ENCODE results near the gene SPTBN1.

The SPTBN1 gene

DNA sequence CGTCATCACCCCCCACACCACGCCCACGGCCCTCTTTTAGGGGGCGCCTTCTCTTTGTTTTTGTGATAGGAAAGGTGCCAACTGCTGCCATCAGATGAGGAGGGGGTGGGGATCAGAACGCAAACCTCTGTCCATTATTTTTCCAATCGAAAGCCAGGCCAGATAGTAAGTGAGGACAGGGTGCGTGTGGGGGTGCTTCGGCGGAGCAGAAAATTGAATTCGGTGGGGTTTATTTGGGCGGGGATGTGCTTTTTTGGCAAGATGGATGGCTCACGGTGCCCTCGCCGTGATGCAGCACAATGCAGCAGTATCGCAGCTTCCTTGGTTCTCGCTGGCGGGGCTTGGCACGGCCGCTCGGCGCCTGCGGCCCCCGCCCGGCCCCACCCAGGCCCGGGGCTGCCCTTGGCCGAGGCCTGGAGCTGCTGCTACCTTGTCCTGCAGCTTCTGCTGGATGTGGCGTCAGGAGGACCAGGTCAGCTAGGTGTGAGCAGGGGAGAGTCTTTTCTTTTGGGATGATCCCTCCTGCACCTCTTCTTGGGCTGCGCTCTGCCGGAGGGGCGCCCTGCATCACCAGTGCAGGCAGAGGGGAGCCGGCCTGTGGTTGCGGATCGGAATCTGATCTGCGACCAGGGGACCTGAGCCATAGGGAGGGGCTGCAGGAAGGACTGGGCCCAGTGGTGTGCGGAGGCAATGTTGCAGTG, 1.3 kb downstream of the SPTBN1 start:
- TF ChIP-seq, protein P1, sequence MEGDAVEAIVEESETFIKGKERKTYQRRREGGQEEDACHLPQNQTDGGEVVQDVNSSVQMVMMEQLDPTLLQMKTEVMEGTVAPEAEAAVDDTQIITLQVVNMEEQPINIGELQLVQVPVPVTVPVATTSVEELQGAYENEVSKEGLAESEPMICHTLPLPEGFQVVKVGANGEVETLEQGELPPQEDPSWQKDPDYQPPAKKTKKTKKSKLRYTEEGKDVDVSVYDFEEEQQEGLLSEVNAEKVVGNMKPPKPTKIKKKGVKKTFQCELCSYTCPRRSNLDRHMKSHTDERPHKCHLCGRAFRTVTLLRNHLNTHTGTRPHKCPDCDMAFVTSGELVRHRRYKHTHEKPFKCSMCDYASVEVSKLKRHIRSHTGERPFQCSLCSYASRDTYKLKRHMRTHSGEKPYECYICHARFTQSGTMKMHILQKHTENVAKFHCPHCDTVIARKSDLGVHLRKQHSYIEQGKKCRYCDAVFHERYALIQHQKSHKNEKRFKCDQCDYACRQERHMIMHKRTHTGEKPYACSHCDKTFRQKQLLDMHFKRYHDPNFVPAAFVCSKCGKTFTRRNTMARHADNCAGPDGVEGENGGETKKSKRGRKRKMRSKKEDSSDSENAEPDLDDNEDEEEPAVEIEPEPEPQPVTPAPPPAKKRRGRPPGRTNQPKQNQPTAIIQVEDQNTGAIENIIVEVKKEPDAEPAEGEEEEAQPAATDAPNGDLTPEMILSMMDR (IDR thresholded peaks at IDR 0.05; ENCODE audit: extremely low read depth, missing control alignments), result no peak

DNA sequence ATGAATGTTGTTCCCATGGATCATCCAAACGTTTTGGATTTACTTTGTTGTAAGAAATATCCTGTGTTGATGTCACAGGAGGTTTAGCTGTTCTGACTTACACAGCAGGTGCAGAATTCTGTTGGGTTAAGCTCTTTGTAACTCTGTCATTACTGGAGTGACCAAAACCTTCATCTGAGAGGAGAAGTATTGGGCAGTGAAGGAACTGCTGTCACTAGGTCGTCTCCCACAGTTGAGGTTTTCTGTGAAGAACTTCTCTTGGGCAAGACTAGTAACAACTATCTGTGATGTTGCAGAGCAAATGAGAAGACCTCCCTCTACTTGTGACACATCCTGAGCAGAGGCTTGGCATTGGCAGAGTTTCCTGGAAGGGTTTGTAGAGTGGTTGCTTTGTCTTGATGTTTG, 2.9 kb downstream of the SPTBN1 start:
- DNase-seq (ENCODE audit: low spot score), result no peak
- TF ChIP-seq, protein P1 (IDR thresholded peaks at IDR 0.05; ENCODE audit: extremely low read depth, missing control alignments), result no peak

More for the DNA sequence above, 1.3 kb downstream of the SPTBN1 start:
- peak; percentile 34 for DNase-seq (ENCODE audit: low spot score)

DNA sequence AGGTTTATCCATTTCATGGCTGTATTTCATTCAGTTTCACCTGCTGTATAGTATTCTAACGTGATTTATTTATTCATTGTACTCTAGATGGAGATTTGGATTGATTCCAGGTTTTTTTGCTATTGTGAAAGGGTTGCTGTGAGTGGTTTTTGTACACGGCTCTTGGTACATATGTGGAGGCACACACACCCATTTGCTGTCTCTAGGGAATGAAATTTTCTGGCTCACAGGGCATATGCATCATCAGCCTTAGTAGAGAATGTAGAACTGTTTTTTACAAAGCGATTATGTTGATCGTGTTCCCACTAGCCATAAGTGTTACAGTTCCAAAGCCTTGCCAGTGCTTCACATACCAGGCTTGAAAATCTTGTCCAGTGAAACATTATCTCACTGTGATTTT, 5.1 kb downstream of the SPTBN1 start:
- TF ChIP-seq, protein P1 (IDR thresholded peaks at IDR 0.05; ENCODE audit: extremely low read depth, missing control alignments), result no peak
- no peak for DNase-seq (ENCODE audit: low spot score)

DNA sequence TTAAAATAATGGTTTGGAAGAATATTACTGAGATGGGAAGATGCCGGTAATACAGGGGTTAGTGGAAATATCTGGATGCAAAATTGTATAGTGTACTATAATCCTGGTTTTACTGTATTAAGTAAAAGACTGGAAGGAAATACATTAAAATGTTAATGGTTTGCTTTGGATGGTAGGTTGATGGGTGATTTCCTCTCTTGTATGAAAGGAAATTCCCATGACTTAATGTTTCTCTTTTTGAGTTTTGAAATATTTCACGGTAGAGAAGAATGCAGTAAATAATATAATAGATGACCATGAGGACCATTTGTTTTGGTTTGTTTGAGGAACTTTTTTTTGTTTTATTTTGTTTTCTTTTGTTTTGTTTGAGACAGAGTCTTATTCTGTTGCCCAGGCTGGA, 8.2 kb downstream of the SPTBN1 start:
- TF ChIP-seq, protein P1 (IDR thresholded peaks at IDR 0.05; ENCODE audit: extremely low read depth, missing control alignments), result no peak
- DNase-seq (ENCODE audit: low spot score), result no peak

DNA sequence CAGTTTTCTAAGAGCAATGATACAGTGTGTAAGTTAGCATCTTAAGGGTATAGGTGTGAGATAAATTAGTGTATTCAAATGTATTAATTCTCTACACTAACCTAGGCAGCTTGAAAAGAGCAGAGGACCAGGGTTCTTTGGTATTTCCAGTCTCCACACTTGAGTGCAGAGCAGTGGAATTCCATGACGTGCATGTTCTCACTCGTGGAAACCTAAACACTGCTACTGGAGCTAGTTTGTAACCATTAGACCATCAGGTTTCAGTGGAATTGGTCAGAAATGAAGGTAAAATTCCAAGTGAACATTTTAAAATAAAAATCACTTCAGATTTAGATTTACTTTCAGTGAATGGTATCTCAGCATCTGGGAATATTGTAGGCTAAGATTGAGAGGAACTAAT, 9.0 kb downstream of the SPTBN1 start:
- TF ChIP-seq, protein P1 (IDR thresholded peaks at IDR 0.05; ENCODE audit: extremely low read depth, missing control alignments), result no peak
- DNase-seq (ENCODE audit: low spot score), result no peak

DNA sequence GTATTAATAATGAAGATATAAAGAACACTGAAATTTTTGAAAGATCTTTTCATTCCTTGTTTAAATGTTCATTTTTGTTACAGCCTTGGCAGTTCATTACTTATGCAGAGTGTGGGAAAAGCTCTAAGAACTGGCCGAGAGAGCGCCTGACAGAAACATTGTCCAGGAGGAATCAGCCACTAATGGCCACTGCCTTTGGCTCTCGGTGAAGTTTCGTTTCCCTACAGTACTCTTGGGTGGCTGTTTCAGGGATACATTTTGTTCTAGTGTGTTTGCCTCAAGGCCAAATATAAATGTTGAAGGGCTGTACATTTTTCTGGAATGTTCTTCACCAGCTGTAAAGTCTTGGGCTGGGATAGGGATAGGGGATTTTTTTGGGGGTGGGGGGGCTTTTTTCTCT, 10.7 kb downstream of the SPTBN1 start:
- no peak for DNase-seq (ENCODE audit: low spot score)
- TF ChIP-seq, protein P1 (IDR thresholded peaks at IDR 0.05; ENCODE audit: extremely low read depth, missing control alignments), result no peak

DNA sequence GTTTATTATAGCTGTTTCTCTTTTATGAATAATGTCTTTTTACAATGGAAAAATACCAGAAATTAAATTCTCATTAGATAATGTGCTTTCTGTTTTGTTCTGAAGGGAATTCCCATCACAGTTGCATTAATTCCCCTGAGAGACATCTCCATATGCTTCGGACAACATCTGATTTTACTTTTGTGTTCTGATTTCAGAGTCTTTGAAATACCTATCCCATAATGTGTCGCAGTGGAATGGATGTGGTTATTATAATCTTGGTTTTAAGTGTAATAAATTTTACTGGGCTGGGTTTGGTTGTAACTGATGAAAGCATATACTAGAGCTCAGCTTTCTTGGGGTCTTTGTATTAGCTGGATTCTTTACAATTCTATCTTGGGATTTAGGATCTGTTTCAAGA, 12.5 kb downstream of the SPTBN1 start:
- no peak for DNase-seq (ENCODE audit: low spot score)
- TF ChIP-seq, protein P1 (IDR thresholded peaks at IDR 0.05; ENCODE audit: extremely low read depth, missing control alignments), result no peak

Measured in GM20000 (cell line).